Transverse colon (tissue), 4 donors: ENCODE measurements around the gene SLC39A11. TPM values are rescaled to one million over a fixed set of nuclear protein-coding genes. Genes with fewer than 3 reads are reported as not detected.

ENCODE experiments used
- DNase-seq: peaks from one replicate; pipeline ENCODE4 v3.0.0-alpha.2; 2019
- H3K27ac ChIP-seq, 4 donors: fragments of 200-600 bp; sonication (generic); 2 replicates each; pipeline ENCODE4 v1.5.1; 2016 to 2018; ENCODE audit warnings: inconsistent platforms in 4 of 4
- H3K27me3 ChIP-seq: fragments of 200-600 bp; sonication (generic); 2 replicates; pipeline ENCODE4 v1.5.1; 2017; ENCODE audit warnings: inconsistent platforms
- H3K36me3 ChIP-seq, 4 donors: fragments of 200-600 bp; sonication (generic); 2 replicates each; pipeline ENCODE4 v1.5.1; 2017 to 2019; ENCODE audit warnings: inconsistent platforms in 4 of 4
- H3K4me1 ChIP-seq, 4 donors: fragments of 200-600 bp; sonication (generic); 2 replicates each; pipeline ENCODE4 v1.5.1; 2017 to 2020; ENCODE audit warnings: inconsistent platforms in 4 of 4
- H3K4me3 ChIP-seq, 4 donors: fragments of 200-600 bp; sonication (generic); 1 replicate in 1 of 4; 2 replicates in 3 of 4; pipeline versions ENCODE4 v1.5.1 to v1.6.1; 2017 to 2019; ENCODE audit warnings: inconsistent platforms in 4 of 4
- H3K9me3 ChIP-seq, 2 donors: fragments of 200-600 bp; sonication (generic); 2 replicates each; pipeline ENCODE4 v1.5.1; 2017 to 2019; ENCODE audit warnings: inconsistent platforms in 2 of 2
- EP300 ChIP-seq: sonication (generic); formaldehyde crosslinking; IDR thresholded peaks from one replicate; pipeline ENCODE4 v1.6.1; 2017; ENCODE audit warnings: antibody characterized with exemption, low read depth
- POLR2A ChIP-seq: fragments of 450-650 bp; IDR thresholded peaks from one replicate; pipeline ENCODE4 v1.6.1; 2016; ENCODE audit warnings: antibody characterized with exemption, mild to moderate bottlenecking, moderate library complexity
- POLR2AphosphoS5 ChIP-seq, 3 donors: sonication (generic); formaldehyde crosslinking; IDR thresholded peaks; one replicate each; pipeline ENCODE4 v1.6.1; 2016; ENCODE audit warnings: antibody characterized with exemption in 3 of 3
- WGBS, 2 donors: methylation state at CpG; one replicate each; pipeline ENCODE4 v1.1.5; 2018; ENCODE audit warnings: low coverage in 1 of 2; 5-methylcytosine and 5-hydroxymethylcytosine counted together
- in situ Hi-C, 4 donors: fragments of 200-750 bp; cut with MboI; loops; one replicate each; pipeline versions ENCODE4 v1.15.0 to v1.15.1; 2017; ENCODE audit warnings: low sequenced_read_pairs in 3 of 4, low pct_ligation_motif_present in 1 of 4, low pct_unique_long_range_greater_than_20kb in 1 of 4
- intact Hi-C: fragments of 100-400 bp; cut with DNase I; formaldehyde crosslinking; loops from one replicate; pipeline ENCODE4 v1.15.1; 2023; ENCODE audit warnings: low total_unique reads
- total RNA-seq, 4 donors: library from RNA; depleted of rRNA; stranded (reverse); fragments of >200 nt; gene quantifications; one replicate each; pipeline ENCODE4 v1.1.0, GENCODE V29; 2016
- TF ChIP-seq, protein P1 (sequence below), 5 experiments: fragments of 200-600 bp in 3 of 5; fragments of 450-650 bp in 2 of 5; sonication (generic) in 3 of 5; IDR thresholded peaks; 1 replicate in 2 of 5; 2 replicates in 3 of 5; pipeline ENCODE4 v1.5.1; 2016 to 2017; ENCODE audit warnings: antibody characterized with exemption in 5 of 5, inconsistent platforms in 3 of 5, mild to moderate bottlenecking in 2 of 5, moderate library complexity in 1 of 5

The SLC39A11 gene
- total RNA-seq, 4 donors from 2014 or later, result 20.7 to 49.7 (median 33.3) TPM

DNA sequence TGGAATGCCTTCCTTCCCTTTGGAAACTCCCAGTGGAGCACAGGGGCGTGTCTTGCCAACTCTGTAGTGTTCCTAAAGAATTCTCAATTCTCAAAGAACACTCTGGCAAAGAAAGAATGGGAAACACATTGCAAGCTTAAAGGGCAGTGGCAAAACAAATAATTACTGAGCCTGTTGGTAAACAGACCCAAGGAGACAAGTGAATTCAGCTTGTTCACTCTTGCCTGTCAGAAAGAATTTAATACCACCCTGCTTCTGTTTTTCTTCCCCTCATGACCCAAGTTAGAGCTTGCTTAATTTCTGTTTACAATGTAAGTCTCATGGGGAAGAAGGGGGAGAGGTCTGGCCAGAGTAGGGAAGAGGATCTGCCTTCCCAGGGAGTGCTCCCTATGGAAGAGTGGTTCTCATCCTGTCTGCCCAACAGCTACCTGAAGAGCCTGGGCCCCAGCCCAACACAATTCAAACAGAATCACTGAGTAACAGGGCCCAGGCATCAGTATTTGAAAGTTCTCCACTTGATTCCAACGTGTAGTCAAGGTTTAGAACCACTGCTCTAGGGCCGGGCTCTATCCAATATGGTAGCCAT is 386.0 kb downstream of the SLC39A11 start:
- in situ Hi-C loops, result no loop called here

DNA sequence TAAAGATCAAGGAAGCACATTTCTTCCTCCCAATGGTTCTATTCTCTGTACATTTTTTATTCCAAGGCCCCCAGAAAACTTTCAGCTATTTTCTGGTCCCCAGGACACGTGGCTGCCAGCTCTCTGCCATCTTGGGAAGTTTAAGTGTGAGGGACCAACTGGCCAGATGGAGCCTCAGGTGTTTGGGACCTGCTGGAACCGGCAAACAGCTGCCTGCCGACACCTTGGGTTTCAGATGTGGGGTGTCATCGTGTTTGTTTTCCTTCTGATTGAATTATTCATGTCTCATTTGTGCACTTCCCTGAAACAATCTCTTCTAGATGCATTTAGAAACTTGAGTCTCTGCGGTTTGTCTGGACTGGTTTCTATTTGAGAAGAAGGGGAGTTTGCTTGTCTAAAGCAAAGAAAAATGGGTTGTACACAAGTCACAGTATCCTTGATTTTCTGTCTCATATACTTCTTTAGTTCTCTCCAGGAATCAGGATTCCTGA is 386.5 kb downstream of the SLC39A11 start:
- no peaks in the 10 kb centered on the region for H3K36me3 ChIP-seq
- intact Hi-C loops, result no loop called here
- in situ Hi-C loops, result no loop called here
- H3K9me3 ChIP-seq, result peaks cover 0 to 3% of the 10 kb centered on the region in 2 donors
- DNase-seq, result no peak
- H3K4me1 ChIP-seq, result no peaks in the 10 kb centered on the region
- H3K4me3 ChIP-seq, result no peak overlapping the region
- no peak overlapping the region for H3K27ac ChIP-seq
- no peak for TF ChIP-seq EP300
- no peak for TF ChIP-seq POLR2AphosphoS5 (IDR thresholded peaks at IDR 0.05)
- no peak for TF ChIP-seq POLR2A
- TF ChIP-seq, protein P1, sequence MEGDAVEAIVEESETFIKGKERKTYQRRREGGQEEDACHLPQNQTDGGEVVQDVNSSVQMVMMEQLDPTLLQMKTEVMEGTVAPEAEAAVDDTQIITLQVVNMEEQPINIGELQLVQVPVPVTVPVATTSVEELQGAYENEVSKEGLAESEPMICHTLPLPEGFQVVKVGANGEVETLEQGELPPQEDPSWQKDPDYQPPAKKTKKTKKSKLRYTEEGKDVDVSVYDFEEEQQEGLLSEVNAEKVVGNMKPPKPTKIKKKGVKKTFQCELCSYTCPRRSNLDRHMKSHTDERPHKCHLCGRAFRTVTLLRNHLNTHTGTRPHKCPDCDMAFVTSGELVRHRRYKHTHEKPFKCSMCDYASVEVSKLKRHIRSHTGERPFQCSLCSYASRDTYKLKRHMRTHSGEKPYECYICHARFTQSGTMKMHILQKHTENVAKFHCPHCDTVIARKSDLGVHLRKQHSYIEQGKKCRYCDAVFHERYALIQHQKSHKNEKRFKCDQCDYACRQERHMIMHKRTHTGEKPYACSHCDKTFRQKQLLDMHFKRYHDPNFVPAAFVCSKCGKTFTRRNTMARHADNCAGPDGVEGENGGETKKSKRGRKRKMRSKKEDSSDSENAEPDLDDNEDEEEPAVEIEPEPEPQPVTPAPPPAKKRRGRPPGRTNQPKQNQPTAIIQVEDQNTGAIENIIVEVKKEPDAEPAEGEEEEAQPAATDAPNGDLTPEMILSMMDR (IDR thresholded peaks at IDR 0.05), result no peak
- H3K27me3 ChIP-seq, result no peaks in the 10 kb centered on the region
- 72 to 83% methylated on average over 1 to 5 of the region's 5 CpGs for WGBS, 2 donors

More for the DNA sequence above, 386.0 kb downstream of the SLC39A11 start:
- intact Hi-C loops, result no loop called here
- TF ChIP-seq POLR2A (no peak), POLR2AphosphoS5 (IDR thresholded peaks at IDR 0.05) (no peak)
- TF ChIP-seq, protein P1 (IDR thresholded peaks at IDR 0.05), result no peak
- no peak overlapping the region for H3K4me3 ChIP-seq
- DNase-seq, result no peak
- peaks cover 0 to 8% of the 10 kb centered on the region in 2 donors for H3K9me3 ChIP-seq
- H3K36me3 ChIP-seq, result no peaks in the 10 kb centered on the region
- H3K27me3 ChIP-seq, result no peaks in the 10 kb centered on the region
- H3K4me1 ChIP-seq, result no peaks in the 10 kb centered on the region
- H3K27ac ChIP-seq, result no peak overlapping the region
- WGBS, 2 donors, result 79 to 88% methylated on average over 2 to 3 of the region's 3 CpGs

- Histone ChIP-seq H3K27ac (no peak overlapping the region), H3K27me3 (no peaks in the 10 kb centered on the region), H3K36me3 (no peaks in the 10 kb centered on the region), H3K4me3 (no peak overlapping the region), H3K9me3 (no peaks in the 10 kb centered on the region), H3K4me1 (peaks cover 0 to 1% (median 0%) of the 10 kb centered on the region in 4 donors)
- 67 to 77% methylated on average over 2 to 4 of the region's 4 CpGs for WGBS, 2 donors
- no peak for TF ChIP-seq POLR2AphosphoS5 (IDR thresholded peaks at IDR 0.05)
- TF ChIP-seq, protein P1 (IDR thresholded peaks at IDR 0.05), result no peak
- no peak for TF ChIP-seq POLR2A
- TF ChIP-seq EP300, result no peak
- in situ Hi-C loops (no loop called here), intact Hi-C loops (no loop called here)
- no peak for DNase-seq
Measured at GRCh38 chr17:72702998-72703397, 389.5 kb downstream of the SLC39A11 start.

- H3K4me1 ChIP-seq, result peaks cover 0 to 3% (median 0%) of the 10 kb centered on the region in 4 donors
- H3K27me3 ChIP-seq, result no peaks in the 10 kb centered on the region
- no peaks in the 10 kb centered on the region for H3K9me3 ChIP-seq
- H3K27ac ChIP-seq, result no peak overlapping the region
- in situ Hi-C loops (no loop called here), intact Hi-C loops (no loop called here)
- H3K36me3 ChIP-seq, result no peaks in the 10 kb centered on the region
- no peak overlapping the region for H3K4me3 ChIP-seq
- WGBS, 2 donors, result 67% methylated on average over 6 of the region's 6 CpGs; no CpG with 5 or more reads in 1 of the 2 donors
- TF ChIP-seq, protein P1 (IDR thresholded peaks at IDR 0.05), result no peak
- TF ChIP-seq POLR2A, result no peak
- no peak for TF ChIP-seq EP300
- no peak for TF ChIP-seq POLR2AphosphoS5 (IDR thresholded peaks at IDR 0.05)
- DNase-seq, result no peak
Measured at GRCh38 chr17:72702136-72702735, 390.3 kb downstream of the SLC39A11 start.
